Ascending aorta (tissue), 2 donors: ENCODE data around the gene RBBP8NL. TPM values are rescaled to one million over a fixed set of nuclear protein-coding genes. Genes with fewer than 3 reads are reported as not detected.

Experiments used
- DNase-seq, 2 donors: peaks; one replicate each; pipeline ENCODE4 v3.0.0-alpha.2; 2019; ENCODE audit warnings: low spot score in 2 of 2
- H3K27ac ChIP-seq, 2 donors: fragments of 200-600 bp; sonication (generic); one replicate each; pipeline ENCODE4 v1.5.1; 2016 to 2017; ENCODE audit warnings: mild to moderate bottlenecking in 1 of 2
- H3K27me3 ChIP-seq: fragments of 200-600 bp; sonication (generic); one replicate; pipeline ENCODE4 v1.5.1; 2017
- H3K36me3 ChIP-seq, 2 donors: fragments of 200-600 bp; sonication (generic); one replicate each; pipeline ENCODE4 v1.5.1; 2016
- H3K4me1 ChIP-seq, 2 donors: fragments of 200-600 bp; sonication (generic); one replicate each; pipeline ENCODE4 v1.5.1; 2016 to 2017; ENCODE audit warnings: mild to moderate bottlenecking in 1 of 2
- H3K4me3 ChIP-seq, 2 donors: fragments of 200-600 bp; sonication (generic); one replicate each; pipeline ENCODE4 v1.5.1; 2016 to 2017; ENCODE audit warnings: mild to moderate bottlenecking in 1 of 2
- H3K9me3 ChIP-seq, 2 donors: fragments of 200-600 bp; sonication (generic); one replicate each; pipeline ENCODE4 v1.5.1; 2016
- CTCF ChIP-seq, 3 experiments: fragments of 200-600 bp in 2 of 3; fragments of 450-650 bp in 1 of 3; sonication (generic) in 2 of 3; IDR thresholded peaks; one replicate each; pipeline ENCODE4 v1.5.1; 2016 to 2019; ENCODE audit warnings: antibody characterized with exemption in 3 of 3, mild to moderate bottlenecking in 1 of 3, moderate library complexity in 1 of 3
- intact Hi-C: fragments of 100-400 bp; cut with DNase I; formaldehyde crosslinking; loops from one replicate; pipeline ENCODE4 v1.15.1; 2023
- total RNA-seq: library from RNA; depleted of rRNA; stranded (reverse); fragments of >200 nt; gene quantifications from one replicate; pipeline ENCODE4 v1.1.0, GENCODE V29; 2016

Gene RBBP8NL
- total RNA-seq, 1 donor from 2014 or later, result not detected

- Histone ChIP-seq H3K9me3 (no peaks in the 10 kb centered on the region), H3K27me3 (peaks cover 5% of the 10 kb centered on the region), H3K4me3 (peak overlapping the region in 1 of 2 donors; percentile 52), H3K36me3 (no peaks in the 10 kb centered on the region), H3K27ac (no peak overlapping the region), H3K4me1 (peaks cover 0 to 7% of the 10 kb centered on the region in 2 donors)
- intact Hi-C loops, result no loop called here
- no peak for TF ChIP-seq CTCF (IDR thresholded peaks at IDR 0.05)
- no peak for DNase-seq
These were observed 47.3 kb upstream of the RBBP8NL start for GRCh38 chr20:62474604-62475026.

- DNase-seq, result no peak
- H3K4me1 ChIP-seq, result peaks cover 0 to 7% of the 10 kb centered on the region in 2 donors
- H3K4me3 ChIP-seq, result no peak overlapping the region
- H3K9me3 ChIP-seq, result no peaks in the 10 kb centered on the region
- no peaks in the 10 kb centered on the region for H3K36me3 ChIP-seq
- intact Hi-C loops, result no loop called here
- TF ChIP-seq CTCF (IDR thresholded peaks at IDR 0.05), result no peak
- H3K27ac ChIP-seq, result no peak overlapping the region
- H3K27me3 ChIP-seq, result peaks cover 5% of the 10 kb centered on the region
These were observed 46.6 kb upstream of the RBBP8NL start for GRCh38 chr20:62473717-62474603.

GRCh38 chr20:62472941-62473585 is 45.7 kb upstream of the RBBP8NL start:
- H3K27ac ChIP-seq, result no peak overlapping the region
- no peak for TF ChIP-seq CTCF (IDR thresholded peaks at IDR 0.05)
- H3K36me3 ChIP-seq, result no peaks in the 10 kb centered on the region
- peaks cover 5% of the 10 kb centered on the region for H3K27me3 ChIP-seq
- DNase-seq, result no peak
- peaks cover 0 to 7% of the 10 kb centered on the region in 2 donors for H3K4me1 ChIP-seq
- no peak overlapping the region for H3K4me3 ChIP-seq
- intact Hi-C loops, result no loop called here
- H3K9me3 ChIP-seq, result no peaks in the 10 kb centered on the region

GRCh38 chr20:62472138-62472940 is 45.0 kb upstream of the RBBP8NL start:
- peaks cover 0 to 7% of the 10 kb centered on the region in 2 donors for H3K4me1 ChIP-seq
- H3K27ac ChIP-seq, result no peak overlapping the region
- H3K36me3 ChIP-seq, result no peaks in the 10 kb centered on the region
- peaks cover 5% of the 10 kb centered on the region for H3K27me3 ChIP-seq
- H3K9me3 ChIP-seq, result no peaks in the 10 kb centered on the region
- intact Hi-C loops, result no loop called here
- no peak for DNase-seq
- TF ChIP-seq CTCF (IDR thresholded peaks at IDR 0.05), result no peak
- no peak overlapping the region for H3K4me3 ChIP-seq

GRCh38 chr20:62470459-62470858 is 43.1 kb upstream of the RBBP8NL start:
- H3K27me3 ChIP-seq, result no peaks in the 10 kb centered on the region
- H3K36me3 ChIP-seq, result no peaks in the 10 kb centered on the region
- H3K9me3 ChIP-seq, result no peaks in the 10 kb centered on the region
- TF ChIP-seq CTCF (IDR thresholded peaks at IDR 0.05), result no peak
- no peak for DNase-seq
- H3K27ac ChIP-seq, result no peak overlapping the region
- H3K4me1 ChIP-seq, result no peaks in the 10 kb centered on the region
- no peak overlapping the region for H3K4me3 ChIP-seq
- intact Hi-C loops, result no loop called here
